ENCODE results near the gene ZNF148.

ZNF148 gene

DNA sequence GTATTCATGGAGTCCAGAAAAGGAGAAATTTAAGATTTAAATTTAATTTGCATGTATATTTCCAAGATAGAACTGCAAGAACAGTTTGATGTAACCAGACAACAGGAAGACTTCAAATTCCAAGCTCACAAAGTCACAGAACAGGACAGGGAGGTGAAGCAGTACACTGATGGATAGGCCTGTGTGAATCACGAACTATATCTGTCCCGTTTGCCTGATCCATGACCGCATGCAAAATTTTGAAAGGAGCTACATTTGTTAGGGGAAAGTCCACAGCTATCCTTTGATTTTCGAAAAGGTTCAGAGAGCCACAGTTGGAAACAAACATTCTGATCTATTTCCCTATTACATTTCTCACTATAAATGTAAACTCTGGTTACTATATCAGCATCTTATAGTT lies 83.1 kb downstream of the ZNF148 start:
- TF ChIP-seq TAF1 (IDR thresholded peaks at IDR 0.05; ENCODE audit: borderline replicate concordance, insufficient read depth, low read length) = no peak
- TF ChIP-seq, protein P1, sequence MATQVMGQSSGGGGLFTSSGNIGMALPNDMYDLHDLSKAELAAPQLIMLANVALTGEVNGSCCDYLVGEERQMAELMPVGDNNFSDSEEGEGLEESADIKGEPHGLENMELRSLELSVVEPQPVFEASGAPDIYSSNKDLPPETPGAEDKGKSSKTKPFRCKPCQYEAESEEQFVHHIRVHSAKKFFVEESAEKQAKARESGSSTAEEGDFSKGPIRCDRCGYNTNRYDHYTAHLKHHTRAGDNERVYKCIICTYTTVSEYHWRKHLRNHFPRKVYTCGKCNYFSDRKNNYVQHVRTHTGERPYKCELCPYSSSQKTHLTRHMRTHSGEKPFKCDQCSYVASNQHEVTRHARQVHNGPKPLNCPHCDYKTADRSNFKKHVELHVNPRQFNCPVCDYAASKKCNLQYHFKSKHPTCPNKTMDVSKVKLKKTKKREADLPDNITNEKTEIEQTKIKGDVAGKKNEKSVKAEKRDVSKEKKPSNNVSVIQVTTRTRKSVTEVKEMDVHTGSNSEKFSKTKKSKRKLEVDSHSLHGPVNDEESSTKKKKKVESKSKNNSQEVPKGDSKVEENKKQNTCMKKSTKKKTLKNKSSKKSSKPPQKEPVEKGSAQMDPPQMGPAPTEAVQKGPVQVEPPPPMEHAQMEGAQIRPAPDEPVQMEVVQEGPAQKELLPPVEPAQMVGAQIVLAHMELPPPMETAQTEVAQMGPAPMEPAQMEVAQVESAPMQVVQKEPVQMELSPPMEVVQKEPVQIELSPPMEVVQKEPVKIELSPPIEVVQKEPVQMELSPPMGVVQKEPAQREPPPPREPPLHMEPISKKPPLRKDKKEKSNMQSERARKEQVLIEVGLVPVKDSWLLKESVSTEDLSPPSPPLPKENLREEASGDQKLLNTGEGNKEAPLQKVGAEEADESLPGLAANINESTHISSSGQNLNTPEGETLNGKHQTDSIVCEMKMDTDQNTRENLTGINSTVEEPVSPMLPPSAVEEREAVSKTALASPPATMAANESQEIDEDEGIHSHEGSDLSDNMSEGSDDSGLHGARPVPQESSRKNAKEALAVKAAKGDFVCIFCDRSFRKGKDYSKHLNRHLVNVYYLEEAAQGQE (IDR thresholded peaks at IDR 0.05; ENCODE audit: insufficient read depth in 1 of 2, low read depth in 2 of 2, low read length in 2 of 2) = no peak
- no peak for TF ChIP-seq FOXP2 (optimal IDR thresholded peaks at IDR 0.05; ENCODE audit: borderline replicate concordance, extremely low read depth, extremely low read length, insufficient read depth)
- TF ChIP-seq POLR2AphosphoS5 (IDR thresholded peaks at IDR 0.05; ENCODE audit: low read depth, low read length) = no peak
- no peak for TF ChIP-seq SIN3A (IDR thresholded peaks at IDR 0.05; ENCODE audit: borderline replicate concordance, insufficient read depth, low read length)

DNA sequence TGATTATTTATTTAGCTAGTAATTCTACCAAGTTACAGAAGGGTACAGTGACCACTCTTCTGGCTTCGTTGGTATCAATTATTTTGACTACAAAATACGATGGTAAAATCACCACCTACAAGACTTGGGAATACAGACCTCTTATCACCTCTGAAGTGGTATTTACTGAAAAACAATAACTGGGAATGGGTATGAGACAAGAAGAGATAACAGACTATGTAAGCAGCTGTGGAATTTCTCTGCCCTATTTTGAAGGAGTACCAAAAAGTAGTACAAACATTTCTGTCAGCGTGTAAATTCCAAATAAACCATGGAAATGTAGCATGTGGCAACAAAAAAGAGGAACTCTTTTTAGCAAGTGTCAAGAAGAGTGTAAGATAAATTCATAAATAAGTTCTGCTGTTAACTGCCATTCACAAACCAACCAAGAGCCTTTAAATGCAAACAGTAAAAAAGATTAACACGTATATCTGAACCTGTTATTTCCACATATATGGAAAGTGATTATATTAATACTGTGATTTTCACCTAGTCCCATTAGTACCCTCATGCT lies 85.6 kb downstream of the ZNF148 start:
- no peak for TF ChIP-seq SIN3A (IDR thresholded peaks at IDR 0.05; ENCODE audit: borderline replicate concordance, insufficient read depth, low read length)
- TF ChIP-seq, protein P1 (IDR thresholded peaks at IDR 0.05; ENCODE audit: insufficient read depth in 1 of 2, low read depth in 2 of 2, low read length in 2 of 2) = no peak
- TF ChIP-seq POLR2AphosphoS5 (IDR thresholded peaks at IDR 0.05; ENCODE audit: low read depth, low read length) = no peak
- TF ChIP-seq FOXP2 (optimal IDR thresholded peaks at IDR 0.05; ENCODE audit: borderline replicate concordance, extremely low read depth, extremely low read length, insufficient read depth) = no peak
- no peak for TF ChIP-seq TAF1 (IDR thresholded peaks at IDR 0.05; ENCODE audit: borderline replicate concordance, insufficient read depth, low read length)

GRCh38 chr3:125287248-125287647 lies 87.9 kb downstream of the ZNF148 start:
- TF ChIP-seq SIN3A (IDR thresholded peaks at IDR 0.05; ENCODE audit: borderline replicate concordance, insufficient read depth, low read length) (no peak), FOXP2 (optimal IDR thresholded peaks at IDR 0.05; ENCODE audit: borderline replicate concordance, extremely low read depth, extremely low read length, insufficient read depth) (no peak)

DNA sequence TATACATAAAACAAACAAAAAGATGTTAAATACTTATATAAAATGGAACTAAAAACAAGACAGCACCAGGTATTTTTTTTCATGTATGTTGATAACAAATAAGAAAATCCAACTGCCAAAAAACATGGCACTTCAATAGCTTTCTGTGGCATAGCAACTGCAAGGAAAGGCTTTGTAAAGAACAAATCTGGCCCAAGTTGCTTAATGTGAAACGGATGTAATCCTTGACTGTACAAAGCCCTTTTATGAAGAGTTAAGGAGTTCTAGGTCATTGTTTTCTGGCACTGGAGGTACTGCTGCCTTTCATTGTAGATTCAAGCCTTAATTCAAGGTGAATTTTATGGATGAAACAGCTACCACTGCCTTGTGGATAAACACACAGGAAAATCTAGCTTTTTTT lies 93.7 kb downstream of the ZNF148 start:
- no peak for TF ChIP-seq SIN3A (IDR thresholded peaks at IDR 0.05; ENCODE audit: borderline replicate concordance, insufficient read depth, low read length)
- TF ChIP-seq, protein P1 (IDR thresholded peaks at IDR 0.05; ENCODE audit: insufficient read depth in 1 of 2, low read depth in 2 of 2, low read length in 2 of 2) = no peak

DNA sequence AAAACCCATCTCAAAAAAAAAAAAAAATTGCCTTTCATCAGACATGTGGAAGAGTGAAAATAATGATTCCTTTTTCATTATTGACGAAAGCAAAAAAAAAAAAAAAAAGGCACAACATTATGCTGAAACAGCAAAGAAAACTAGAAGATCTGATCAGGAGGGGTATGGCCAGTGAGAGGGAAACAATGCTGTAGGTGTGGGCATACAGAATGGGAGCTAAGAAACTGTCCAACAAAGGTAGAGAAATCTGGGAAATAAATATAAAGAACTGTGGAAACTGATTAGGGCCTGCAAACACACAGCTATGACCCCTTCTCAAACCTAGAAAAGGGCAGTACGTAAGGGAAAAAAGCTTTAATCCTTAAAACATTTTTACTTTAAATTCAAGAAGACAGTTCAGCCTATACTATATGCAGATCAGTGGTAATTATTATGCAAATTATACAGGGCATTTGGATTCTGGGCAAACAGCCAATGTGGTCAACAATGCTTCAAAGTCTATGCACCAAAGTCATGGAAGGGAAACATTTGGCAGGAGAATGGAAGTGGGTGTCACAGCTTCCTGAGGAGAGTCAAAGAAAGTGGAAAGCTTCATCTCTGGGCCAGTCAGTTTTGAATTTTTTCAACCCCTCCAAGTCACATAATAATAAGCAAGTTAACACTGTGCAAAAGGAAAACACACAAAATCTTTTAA lies 94.3 kb downstream of the ZNF148 start:
- TF ChIP-seq TAF1 (IDR thresholded peaks at IDR 0.05; ENCODE audit: borderline replicate concordance, insufficient read depth, low read length) (no peak), POLR2AphosphoS5 (IDR thresholded peaks at IDR 0.05; ENCODE audit: low read depth, low read length) (no peak), FOXP2 (optimal IDR thresholded peaks at IDR 0.05; ENCODE audit: borderline replicate concordance, extremely low read depth, extremely low read length, insufficient read depth) (no peak), SIN3A (IDR thresholded peaks at IDR 0.05; ENCODE audit: borderline replicate concordance, insufficient read depth, low read length) (no peak)
- TF ChIP-seq, protein P1 (IDR thresholded peaks at IDR 0.05; ENCODE audit: insufficient read depth in 1 of 2, low read depth in 2 of 2, low read length in 2 of 2) = no peak
